Heart right ventricle (tissue), 16 donors: Measurements from ENCODE around the gene USP40. TPM values are rescaled to one million over a fixed set of nuclear protein-coding genes. Genes with fewer than 3 reads are reported as not detected.

Source experiments
- ATAC-seq, 8 donors: fragments of 200-7000 bp; cut with Tn5 transposase; one replicate each; pipeline ENCODE4 v1.9.1; 2020; ENCODE audit warnings: mild to moderate bottlenecking in 8 of 8, moderate library complexity in 8 of 8, moderate number of reproducible peaks in 1 of 8
- DNase-seq, 2 donors: peaks; one replicate each; pipeline ENCODE4 v3.0.0-alpha.2; 2020
- H3K27ac ChIP-seq, 10 donors: fragments of 200-600 bp; sonication (generic) in 2 of 10; one replicate each; pipeline versions ENCODE4 v1.5.0 to v1.8.0; 2020 to 2022; ENCODE audit warnings: mild to moderate bottlenecking in 3 of 10
- H3K27me3 ChIP-seq, 7 donors: fragments of 200-600 bp; one replicate each; pipeline ENCODE4 v1.8.0; 2021 to 2022; ENCODE audit warnings: mild to moderate bottlenecking in 2 of 7
- H3K36me3 ChIP-seq, 9 donors: fragments of 200-600 bp; sonication (generic) in 1 of 9; one replicate each; pipeline versions ENCODE4 v1.5.0 to v1.8.0; 2020 to 2022; ENCODE audit warnings: mild to moderate bottlenecking in 2 of 9
- H3K4me1 ChIP-seq, 9 donors: fragments of 200-600 bp; sonication (generic) in 1 of 9; one replicate each; pipeline versions ENCODE4 v1.5.0 to v1.8.0; 2020 to 2022; ENCODE audit warnings: mild to moderate bottlenecking in 4 of 9
- H3K4me3 ChIP-seq, 10 donors: fragments of 200-600 bp; sonication (generic) in 2 of 10; one replicate each; pipeline versions ENCODE4 v1.5.0 to v1.8.0; 2020 to 2022; ENCODE audit warnings: mild to moderate bottlenecking in 7 of 10, moderate library complexity in 2 of 10
- H3K9me3 ChIP-seq, 11 donors: fragments of 200-600 bp in 10 of 11; sonication (generic) in 2 of 11; one replicate each; pipeline versions ENCODE4 v1.5.0 to v1.8.0; 2013 to 2022; ENCODE audit warnings: mild to moderate bottlenecking in 2 of 11, control low read depth in 1 of 11, moderate library complexity in 1 of 11
- WGBS, 2 donors: extraction: QIAGEN DNeasy Blood & Tissue Kit; methylation state at CpG; one replicate each; pipeline ENCODE4 v1.1.7; 2013; ENCODE audit warnings: inconsistent platforms in 1 of 2; 5-methylcytosine and 5-hydroxymethylcytosine counted together
- intact Hi-C, 10 donors: fragments of 100-400 bp; cut with DNase I; formaldehyde crosslinking; loops; one replicate each; pipeline versions ENCODE4 v1.11.1 to v1.14.2; 2022
- polyA plus RNA-seq, 2 donors: library from polyadenylated mRNA; stranded (reverse); fragments of 200-250 nt; gene quantifications; one replicate each; pipeline ENCODE4 v1.2.3, GENCODE V29; 2013
- total RNA-seq, 10 donors: library from RNA; stranded (reverse); fragmentation: NEBNext Ultra II Directional in 3 of 10; extraction: Animal tissue kit (Norgen Biotek cat#: 25700) in 3 of 10; gene quantifications; one replicate each; pipeline versions ENCODE4 v1.2.1 to v1.2.4, GENCODE V29; 2021 to 2023
- TF ChIP-seq, protein P1 (sequence below), 9 donors: fragments of 200-600 bp; sonication (generic) in 2 of 9; IDR thresholded peaks; one replicate each; pipeline versions ENCODE4 v1.5.0 to v1.8.0; 2021 to 2022; ENCODE audit warnings: antibody characterized with exemption in 9 of 9, mild to moderate bottlenecking in 5 of 9, moderate library complexity in 1 of 9
- donor health status: Arrhythmogenic right ventricular cardiomyopathy.
- donor health status: ischemic (EF 13 %, LVEDD 7.1; RV severe dilation, severe dysfunction).
- donor health status: healthy with polysubstance abuse.
- donor health status: DM: no; HTN: yes; CAD: no.
- donor health status: DM: no; HTN: no; CAD: no.
- donor health status: ischemic (EF 25% LVEDD 6.9; RV normal size, moderate dysfunction).
- donor health status: ischemic (EF 25% LVEDD 5.7; RV mildly dilated, moderate dysfunction).
- donor health status: healthy.
- donor health status: DM: yes; HTN: yes; CAD: no.
- donor health status: Ischemic cardiomyopathy.
- donor health status: ischemic (EF 35%, LVEDD 5.7; RV mildly dilated, moderate dysfunction).
- donor health status: nonischemic (EF 11% LVEDD 7.7; RV severe dilation, severe dysfunction).
- donor health status: DM: yes; HTN: yes; CAD: no.
- donor health status: PGD.
- donor health status: ischemic (EF 29% LVEDD 5.4; RV normal size, mild dysfunction).
- donor health status: nonischemic (EF 23%, LVEDD 6.1; RV moderate dilation, normal function).

The USP40 gene
- total and polyA plus RNA-seq, 12 donors, result 9.1 to 32.8 (median 16.1) TPM

DNA sequence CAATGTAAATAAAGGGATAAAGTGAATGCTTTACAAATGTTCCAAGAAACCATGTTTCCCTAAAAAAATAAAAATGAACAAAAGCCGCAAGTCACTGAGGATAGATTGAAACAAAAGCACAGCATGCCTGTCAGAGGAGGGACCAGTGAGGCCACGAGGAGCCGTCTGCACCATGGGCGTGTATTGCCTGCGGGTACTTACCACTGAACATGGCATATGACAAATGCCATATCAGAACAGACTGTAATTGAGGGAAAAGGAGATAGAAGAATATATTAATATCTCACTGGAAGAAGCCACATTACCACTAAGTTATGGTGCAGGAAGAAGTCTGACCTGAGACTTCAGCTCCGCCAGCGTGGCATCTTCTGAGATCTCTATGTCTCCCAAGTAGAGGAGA, 75.8 kb downstream of the USP40 start:
- peaks cover 0 to 14% (median 9%) of the 10 kb centered on the region in 9 donors for H3K4me1 ChIP-seq
- no peak overlapping the region for H3K27ac ChIP-seq
- no peak for DNase-seq
- H3K4me3 ChIP-seq, result no peak overlapping the region
- 94% methylated on average over 7 of the region's 7 CpGs for WGBS, 2 donors
- TF ChIP-seq, protein P1, sequence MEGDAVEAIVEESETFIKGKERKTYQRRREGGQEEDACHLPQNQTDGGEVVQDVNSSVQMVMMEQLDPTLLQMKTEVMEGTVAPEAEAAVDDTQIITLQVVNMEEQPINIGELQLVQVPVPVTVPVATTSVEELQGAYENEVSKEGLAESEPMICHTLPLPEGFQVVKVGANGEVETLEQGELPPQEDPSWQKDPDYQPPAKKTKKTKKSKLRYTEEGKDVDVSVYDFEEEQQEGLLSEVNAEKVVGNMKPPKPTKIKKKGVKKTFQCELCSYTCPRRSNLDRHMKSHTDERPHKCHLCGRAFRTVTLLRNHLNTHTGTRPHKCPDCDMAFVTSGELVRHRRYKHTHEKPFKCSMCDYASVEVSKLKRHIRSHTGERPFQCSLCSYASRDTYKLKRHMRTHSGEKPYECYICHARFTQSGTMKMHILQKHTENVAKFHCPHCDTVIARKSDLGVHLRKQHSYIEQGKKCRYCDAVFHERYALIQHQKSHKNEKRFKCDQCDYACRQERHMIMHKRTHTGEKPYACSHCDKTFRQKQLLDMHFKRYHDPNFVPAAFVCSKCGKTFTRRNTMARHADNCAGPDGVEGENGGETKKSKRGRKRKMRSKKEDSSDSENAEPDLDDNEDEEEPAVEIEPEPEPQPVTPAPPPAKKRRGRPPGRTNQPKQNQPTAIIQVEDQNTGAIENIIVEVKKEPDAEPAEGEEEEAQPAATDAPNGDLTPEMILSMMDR (IDR thresholded peaks at IDR 0.05), result no peak
- no peaks in the 10 kb centered on the region for H3K27me3 ChIP-seq
- intact Hi-C loops, result no loop called here
- H3K36me3 ChIP-seq, result peaks cover 0 to 95% (median 48%) of the 10 kb centered on the region in 9 donors
- H3K9me3 ChIP-seq, result no peaks in the 10 kb centered on the region
- no peak for ATAC-seq

DNA sequence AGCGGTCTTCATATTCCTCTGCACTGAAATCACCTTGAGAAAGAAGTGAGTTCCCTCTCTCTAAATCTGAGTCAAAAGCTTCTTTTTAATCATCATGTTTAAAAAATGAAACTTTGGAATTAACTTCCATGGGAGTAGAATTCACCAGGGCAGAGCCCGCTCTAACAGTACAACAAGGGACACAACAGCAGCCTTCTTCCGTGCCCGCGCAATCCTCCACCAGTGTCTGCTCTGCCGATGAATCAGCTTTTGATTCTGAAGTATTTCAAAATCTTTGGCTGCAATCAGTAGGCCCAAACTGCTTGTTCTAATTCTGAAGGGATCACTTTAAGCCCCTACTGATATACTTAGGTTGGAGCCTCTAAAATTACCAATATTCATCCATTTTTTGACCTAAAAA, 76.9 kb downstream of the USP40 start:
- WGBS, 2 donors, result 91 to 96% methylated on average over 6 of the region's 6 CpGs
- intact Hi-C loops, result no loop called here
- DNase-seq (no peak), ATAC-seq (no peak)
- Histone ChIP-seq H3K36me3 (peaks cover 0 to 97% (median 52%) of the 10 kb centered on the region in 9 donors), H3K4me1 (peaks cover 0 to 14% (median 9%) of the 10 kb centered on the region in 9 donors), H3K27me3 (no peaks in the 10 kb centered on the region), H3K9me3 (no peaks in the 10 kb centered on the region), H3K27ac (no peak overlapping the region), H3K4me3 (no peak overlapping the region)
- TF ChIP-seq, protein P1 (IDR thresholded peaks at IDR 0.05), result no peak

- H3K4me3 ChIP-seq, result no peak overlapping the region
- H3K36me3 ChIP-seq, result peaks cover 0 to 98% (median 57%) of the 10 kb centered on the region in 9 donors
- peaks cover 0 to 14% (median 9%) of the 10 kb centered on the region in 9 donors for H3K4me1 ChIP-seq
- TF ChIP-seq, protein P1 (IDR thresholded peaks at IDR 0.05), result no peak
- intact Hi-C loops, result no loop called here
- DNase-seq (no peak), ATAC-seq (no peak)
- H3K9me3 ChIP-seq, result no peaks in the 10 kb centered on the region
- 85 to 91% methylated on average over 10 of the region's 10 CpGs for WGBS, 2 donors
- peak overlapping the region in 1 of 10 donors; percentile 17 for H3K27ac ChIP-seq
- H3K27me3 ChIP-seq, result no peaks in the 10 kb centered on the region
Observed at GRCh38 chr2:233489143-233489542, 77.4 kb downstream of the USP40 start.

GRCh38 chr2:233487748-233488345, 78.7 kb downstream of the USP40 start:
- no peaks in the 10 kb centered on the region for H3K9me3 ChIP-seq
- TF ChIP-seq, protein P1 (IDR thresholded peaks at IDR 0.05), result no peak
- DNase-seq (no peak), ATAC-seq (no peak)
- peaks cover 0 to 100% (median 62%) of the 10 kb centered on the region in 9 donors for H3K36me3 ChIP-seq
- H3K27me3 ChIP-seq, result no peaks in the 10 kb centered on the region
- peak overlapping the region in 1 of 10 donors; percentile 51 for H3K27ac ChIP-seq
- no peak overlapping the region for H3K4me3 ChIP-seq
- intact Hi-C loops, result no loop called here
- peaks cover 0 to 14% (median 9%) of the 10 kb centered on the region in 9 donors for H3K4me1 ChIP-seq
- 87 to 94% methylated on average over 9 of the region's 9 CpGs for WGBS, 2 donors
